ENCODE results near the gene SOX6.

GRCh38 chr11:16160146-16160545 lies 196.2 kb downstream of the SOX6 start:
- no peak for TF ChIP-seq POLR2A (IDR thresholded peaks at IDR 0.05)
- no peak for TF ChIP-seq CTCF (IDR thresholded peaks at IDR 0.05)
- no peak for TF ChIP-seq POLR2AphosphoS5 (IDR thresholded peaks at IDR 0.05)
